Endodermal cell (in vitro differentiated cells): ENCODE data around the gene MOCS2. TPM values are rescaled to one million over a fixed set of nuclear protein-coding genes. Genes with fewer than 3 reads are reported as not detected.

Source experiments
- DNase-seq: peaks from one replicate; pipeline ENCODE4 v3.0.0-alpha.2; 2017
- H3K27ac ChIP-seq: 2 replicates; pipeline ENCODE4 v1.5.1; 2013; ENCODE audit warnings: mild to moderate bottlenecking, low read depth, low read length, moderate library complexity
- H3K27me3 ChIP-seq: 2 replicates; pipeline ENCODE4 v1.6.1; 2013; ENCODE audit warnings: mild to moderate bottlenecking, low read length, moderate library complexity; ENCODE audit not compliant: insufficient read depth, control insufficient read depth, poor library complexity, severe bottlenecking
- H3K36me3 ChIP-seq: 2 replicates; pipeline ENCODE4 v1.7.0; 2013; ENCODE audit warnings: mild to moderate bottlenecking, low read length, moderate library complexity; ENCODE audit not compliant: control insufficient read depth, insufficient read depth
- H3K4me1 ChIP-seq: one replicate; pipeline ENCODE4 v1.7.0; 2013; ENCODE audit warnings: low read length; ENCODE audit not compliant: control insufficient read depth, insufficient read depth
- H3K4me3 ChIP-seq: 2 replicates; pipeline ENCODE4 v1.5.1; 2013; ENCODE audit warnings: mild to moderate bottlenecking, low read length, moderate library complexity
- H3K9ac ChIP-seq: 2 replicates; pipeline ENCODE4 v1.6.1; 2013; ENCODE audit warnings: mild to moderate bottlenecking, low read length, moderate library complexity; ENCODE audit not compliant: poor library complexity, severe bottlenecking; ENCODE audit errors: extremely low read depth
- H3K9me3 ChIP-seq: 2 replicates; pipeline ENCODE4 v1.6.1; 2013; ENCODE audit warnings: mild to moderate bottlenecking, low read length, moderate library complexity; ENCODE audit not compliant: control insufficient read depth
- H3K27ac Mint-ChIP-seq: 2 replicates; pipeline ENCODE4 v1.8.0; 2020; ENCODE audit warnings: mixed read lengths
- H3K27me3 Mint-ChIP-seq: 2 replicates; pipeline ENCODE4 v1.8.0; 2021; ENCODE audit warnings: mild to moderate bottlenecking, mixed read lengths; ENCODE audit not compliant: insufficient read depth
- H3K36me3 Mint-ChIP-seq: 2 replicates; pipeline ENCODE4 v1.8.0; 2020; ENCODE audit warnings: low read depth, mixed read lengths
- H3K4me1 Mint-ChIP-seq: 2 replicates; pipeline ENCODE4 v1.8.0; 2020; ENCODE audit warnings: mixed read lengths
- H3K4me3 Mint-ChIP-seq: 2 replicates; pipeline ENCODE4 v1.8.0; 2020; ENCODE audit warnings: mild to moderate bottlenecking, moderate library complexity, mixed read lengths
- H3K9me3 Mint-ChIP-seq: 2 replicates; pipeline ENCODE4 v1.8.0; 2020; ENCODE audit warnings: mild to moderate bottlenecking, mixed read lengths
- CTCF ChIP-seq: fragments of 200-600 bp; sonication (generic); conservative IDR thresholded peaks from 2 replicates; pipeline ENCODE4 v1.5.0; 2021; ENCODE audit warnings: antibody characterized with exemption, mild to moderate bottlenecking
- whole genome bisulfite sequencing, 2 experiments: methylation state at CpG; one replicate each; pipeline versions ENCODE4 v1.1.5 to v1.1.7; 2013; ENCODE audit warnings: missing lambda C conversion rate in 2 of 2, mixed read lengths in 1 of 2; ENCODE audit not compliant: insufficient coverage in 1 of 2, insufficient read length in 1 of 2; 5-methylcytosine and 5-hydroxymethylcytosine counted together
- total RNA-seq, 2 donors: library from RNA; stranded (reverse); fragmentation: NEBNext Ultra II Directional in 1 of 2; extraction: Animal tissue kit (Norgen Biotek cat#: 25700) in 1 of 2; gene quantifications; 2 replicates in 1 of 2; 3 replicates in 1 of 2; pipeline ENCODE4 v1.2.1, GENCODE V29; 2021

Gene MOCS2
- total RNA-seq, 2 donors from 2014 or later: 18.8 to 28.5 TPM

- no peaks in the 10 kb centered on the region for H3K4me1 ChIP-seq
- H3K9me3 ChIP-seq: no peaks in the 10 kb centered on the region
- Mint-ChIP-seq H3K4me1 (no peaks in the 10 kb centered on the region), H3K27ac (no peak overlapping the region), H3K36me3 (no peaks in the 10 kb centered on the region), H3K4me3 (no peak overlapping the region), H3K27me3 (no peaks in the 10 kb centered on the region), H3K9me3 (no peaks in the 10 kb centered on the region)
- no peaks in the 10 kb centered on the region for H3K36me3 ChIP-seq
- H3K27ac ChIP-seq: no peak overlapping the region
- DNase-seq: no peak
- no peak overlapping the region for H3K9ac ChIP-seq
- TF ChIP-seq CTCF: no peak
- H3K4me3 ChIP-seq: no peak overlapping the region
- WGBS, 2 experiments: 91 to 94% methylated on average over 4 to 5 of the region's 5 CpGs
- H3K27me3 ChIP-seq: no peaks in the 10 kb centered on the region
Observed at GRCh38 chr5:53069626-53070025, 39.9 kb downstream of the MOCS2 start.

GRCh38 chr5:53068291-53068836 is 41.2 kb downstream of the MOCS2 start:
- DNase-seq: no peak
- Histone ChIP-seq H3K27me3 (no peaks in the 10 kb centered on the region), H3K36me3 (no peaks in the 10 kb centered on the region), H3K9me3 (no peaks in the 10 kb centered on the region), H3K27ac (no peak overlapping the region), H3K4me1 (no peaks in the 10 kb centered on the region), H3K4me3 (no peak overlapping the region), H3K9ac (no peak overlapping the region)
- Mint-ChIP-seq H3K36me3 (no peaks in the 10 kb centered on the region), H3K27ac (no peak overlapping the region), H3K9me3 (no peaks in the 10 kb centered on the region), H3K27me3 (no peaks in the 10 kb centered on the region), H3K4me1 (no peaks in the 10 kb centered on the region), H3K4me3 (no peak overlapping the region)
- WGBS, 2 experiments: 89 to 100% methylated on average over 2 to 4 of the region's 4 CpGs
- TF ChIP-seq CTCF: no peak

- Histone ChIP-seq H3K9me3 (no peaks in the 10 kb centered on the region), H3K27me3 (no peaks in the 10 kb centered on the region), H3K27ac (no peak overlapping the region), H3K4me1 (no peaks in the 10 kb centered on the region), H3K4me3 (no peak overlapping the region), H3K9ac (no peak overlapping the region), H3K36me3 (no peaks in the 10 kb centered on the region)
- Mint-ChIP-seq H3K4me1 (no peaks in the 10 kb centered on the region), H3K36me3 (no peaks in the 10 kb centered on the region), H3K27ac (no peak overlapping the region), H3K27me3 (no peaks in the 10 kb centered on the region), H3K4me3 (no peak overlapping the region), H3K9me3 (no peaks in the 10 kb centered on the region)
- DNase-seq: no peak
- WGBS, 2 experiments: 0% methylated on average over 1 of the region's 1 CpG; no CpG with 5 or more reads in 1 of the 2 experiments
- no peak for TF ChIP-seq CTCF
Observed at GRCh38 chr5:53067641-53068040, 41.9 kb downstream of the MOCS2 start.
